Placental pericyte (primary cell): ENCODE data around the gene SLC47A2. TPM values are rescaled to one million over a fixed set of nuclear protein-coding genes. Genes with fewer than 3 reads are reported as not detected.

Experiments
- small RNA-seq: library from RNA; depleted of rRNA; stranded (forward); fragments of <200 nt; gene quantifications from one replicate; pipeline ENCODE3, GENCODE V24; 2012; ENCODE audit warnings: low replicate concordance
- total RNA-seq: library from RNA; depleted of rRNA; stranded (reverse); fragments of >200 nt; gene quantifications from 2 replicates; pipeline ENCODE4 v1.2.3, GENCODE V29; 2012

Gene SLC47A2, protein sequence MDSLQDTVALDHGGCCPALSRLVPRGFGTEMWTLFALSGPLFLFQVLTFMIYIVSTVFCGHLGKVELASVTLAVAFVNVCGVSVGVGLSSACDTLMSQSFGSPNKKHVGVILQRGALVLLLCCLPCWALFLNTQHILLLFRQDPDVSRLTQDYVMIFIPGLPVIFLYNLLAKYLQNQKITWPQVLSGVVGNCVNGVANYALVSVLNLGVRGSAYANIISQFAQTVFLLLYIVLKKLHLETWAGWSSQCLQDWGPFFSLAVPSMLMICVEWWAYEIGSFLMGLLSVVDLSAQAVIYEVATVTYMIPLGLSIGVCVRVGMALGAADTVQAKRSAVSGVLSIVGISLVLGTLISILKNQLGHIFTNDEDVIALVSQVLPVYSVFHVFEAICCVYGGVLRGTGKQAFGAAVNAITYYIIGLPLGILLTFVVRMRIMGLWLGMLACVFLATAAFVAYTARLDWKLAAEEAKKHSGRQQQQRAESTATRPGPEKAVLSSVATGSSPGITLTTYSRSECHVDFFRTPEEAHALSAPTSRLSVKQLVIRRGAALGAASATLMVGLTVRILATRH
- not detected in 2 replicates for total RNA-seq

DNA sequence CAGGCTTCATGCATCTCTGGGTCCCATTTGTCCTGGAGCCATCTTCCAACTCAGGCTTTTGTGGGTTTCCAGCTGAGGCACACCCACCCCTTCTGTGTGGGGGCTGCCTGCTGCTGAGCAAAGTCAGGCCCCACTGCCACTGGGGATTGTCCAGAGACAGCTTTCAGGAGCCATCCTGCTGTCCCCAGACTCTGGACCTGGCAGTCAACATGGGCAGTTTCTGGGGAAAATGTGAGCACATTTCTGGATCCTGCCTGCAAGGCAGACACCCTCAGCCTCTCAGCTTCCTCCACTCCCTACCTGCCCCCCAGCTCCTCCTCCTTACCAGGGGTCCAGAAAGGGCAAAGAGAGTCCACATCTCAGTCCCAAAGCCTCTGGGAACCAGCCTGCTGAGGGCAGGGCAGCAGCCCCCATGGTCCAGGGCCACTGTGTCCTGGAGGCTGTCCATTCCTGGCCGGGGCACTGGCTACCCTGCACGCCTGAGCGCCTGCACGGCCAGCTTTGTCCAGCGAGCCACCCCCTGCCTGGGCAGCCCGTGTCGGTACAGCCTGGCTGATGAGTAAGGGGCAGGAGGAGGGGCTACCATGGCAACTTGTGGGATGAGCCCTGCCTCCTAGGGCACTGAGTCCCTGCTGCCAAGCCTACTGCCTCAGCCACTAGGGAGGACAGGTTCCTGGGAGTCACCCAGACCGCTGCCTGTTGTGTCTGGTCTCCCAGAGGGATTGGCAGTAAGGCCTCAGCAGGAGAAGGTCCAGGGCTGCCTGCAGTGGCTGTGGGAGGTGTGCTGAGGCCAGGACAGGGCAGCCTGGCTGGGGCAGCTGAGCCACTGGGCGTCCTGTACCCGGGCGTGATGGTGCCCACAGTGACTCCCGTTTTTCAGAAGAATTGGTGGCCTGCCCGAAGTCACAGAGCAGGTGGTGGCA, at the start of gene SLC47A2:
Gene SLC47A2, minus strand, starts transcription at position 477 of the 923 bp plus-strand sequence. Its CDS starts 29 bp downstream, at position 448.

DNA sequence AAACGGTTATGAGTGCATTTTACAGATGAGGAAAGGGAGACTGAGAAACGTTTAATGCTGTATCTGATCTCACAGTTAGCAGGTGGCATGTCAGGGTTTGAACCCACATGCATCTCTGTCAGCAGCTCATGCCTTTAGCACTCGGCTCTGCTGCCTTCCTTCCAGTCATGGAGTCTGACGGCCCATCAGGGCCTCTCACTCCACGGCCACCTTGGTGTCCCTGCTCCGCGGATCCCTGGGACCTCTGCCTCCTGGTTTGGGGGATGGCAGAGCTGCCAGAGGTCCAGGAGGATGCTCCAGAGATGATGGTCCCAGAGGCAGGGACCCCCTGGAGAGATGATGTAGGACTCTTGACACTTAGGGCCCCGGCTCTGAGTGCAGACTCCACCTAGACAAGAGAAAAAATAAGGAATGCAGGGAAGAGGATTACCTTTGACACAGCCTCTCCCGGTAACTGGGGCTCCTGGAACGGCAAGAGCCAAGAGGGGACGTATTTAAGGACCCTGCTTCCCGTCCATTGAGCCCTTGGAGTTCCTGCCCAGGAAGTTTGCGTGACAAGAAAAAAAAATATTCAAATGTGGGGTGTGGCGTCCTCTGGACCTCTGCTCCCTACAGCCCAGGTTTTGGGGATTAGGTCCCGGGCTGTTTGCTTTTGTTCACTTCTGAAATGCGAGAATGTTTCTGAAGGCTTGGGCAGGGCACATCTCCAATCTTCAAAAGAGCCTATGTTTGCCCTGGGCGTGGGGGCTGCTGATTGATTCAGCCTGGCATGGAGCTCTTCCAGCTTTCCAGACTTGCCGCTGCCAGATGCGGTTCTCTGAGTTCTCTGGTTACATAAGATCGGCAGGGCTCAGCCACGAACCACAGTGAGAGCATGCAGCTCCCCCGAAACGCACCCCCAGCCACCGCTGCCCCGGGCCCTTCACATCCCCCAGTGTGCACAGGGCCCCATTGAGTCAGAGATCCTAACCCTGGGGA, 31.7 kb upstream of the SLC47A2 start, which contains the start of gene ALDH3A1:
Gene ALDH3A1, minus strand, starts transcription at position 470 of the 978 bp plus-strand sequence. CDS start 3,169 bp downstream, outside the sequence.

DNA sequence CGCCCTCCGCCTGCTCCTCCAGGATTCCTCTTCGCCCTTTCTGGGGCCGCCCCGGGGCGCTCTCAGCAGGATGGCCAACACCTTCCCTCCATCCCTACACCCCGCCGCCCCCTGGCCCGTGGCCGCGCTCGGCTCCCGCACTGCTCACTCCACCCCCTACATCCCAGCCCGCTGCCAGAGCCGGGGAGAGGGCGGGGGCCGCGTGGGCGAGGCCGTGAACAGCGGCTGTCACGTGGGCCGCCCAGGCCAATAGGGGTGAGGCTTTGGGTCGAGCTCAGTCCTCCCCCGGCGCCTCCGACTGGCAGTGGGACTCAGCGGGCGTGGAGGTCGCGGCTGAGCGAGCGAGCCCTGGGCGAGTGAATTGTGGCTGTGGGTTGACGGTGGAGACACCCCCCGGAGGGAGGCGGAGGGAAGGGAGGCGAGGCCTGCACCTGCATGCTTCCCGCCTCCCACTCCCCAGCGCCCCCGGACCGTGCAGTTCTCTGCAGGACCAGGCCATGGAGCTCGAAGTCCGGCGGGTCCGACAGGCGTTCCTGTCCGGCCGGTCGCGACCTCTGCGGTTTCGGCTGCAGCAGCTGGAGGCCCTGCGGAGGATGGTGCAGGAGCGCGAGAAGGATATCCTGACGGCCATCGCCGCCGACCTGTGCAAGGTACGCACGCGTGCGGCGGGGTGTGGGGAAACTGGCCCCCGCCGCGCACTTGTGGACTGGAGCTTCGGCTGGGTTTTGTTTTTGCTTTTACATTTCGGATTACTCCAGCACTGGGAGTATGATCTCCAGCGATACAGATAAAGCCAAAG, 67.7 kb downstream of the SLC47A2 start, which contains the start of gene ALDH3A2:
Gene ALDH3A2, plus strand, starts transcription at position 277 of the 799 bp plus-strand sequence. Its CDS starts 221 bp downstream, at position 498.

Small RNAs within 50 kb of the gene (small RNA-seq; reads per million reads assigned to genes)
- gene RF00322, result not detected

Other genes starting within 250 kb of the SLC47A2 start
- 0.14 and 0.44 TPM in 2 replicates for gene SLC47A1, start 182.7 kb downstream of the SLC47A2 start, total RNA-seq
- 20.1 and 25.9 TPM in 2 replicates for gene ALDH3A2, start 67.8 kb downstream of the SLC47A2 start, total RNA-seq
- not detected in 2 replicates for gene ALDH3A1, start 31.7 kb upstream of the SLC47A2 start, total RNA-seq
- 15.0 and 16.0 TPM in 2 replicates for gene ULK2, start 151.4 kb upstream of the SLC47A2 start, total RNA-seq